GM21825 (cell line): Measurements from ENCODE around the gene HDLBP.
"Not testable (repeated sequence)": the region's sequence is repeated elsewhere in the genome, so short reads cannot be mapped to it uniquely, and the experiment has no call there.

Experiments
- ATAC-seq: cut with Tn5 transposase; IDR thresholded peaks from one replicate; pipeline ENCODE4 v1.9.1; 2021; ENCODE audit warnings: mild to moderate bottlenecking, moderate library complexity; ENCODE audit not compliant: unreplicated experiment

HDLBP gene

DNA sequence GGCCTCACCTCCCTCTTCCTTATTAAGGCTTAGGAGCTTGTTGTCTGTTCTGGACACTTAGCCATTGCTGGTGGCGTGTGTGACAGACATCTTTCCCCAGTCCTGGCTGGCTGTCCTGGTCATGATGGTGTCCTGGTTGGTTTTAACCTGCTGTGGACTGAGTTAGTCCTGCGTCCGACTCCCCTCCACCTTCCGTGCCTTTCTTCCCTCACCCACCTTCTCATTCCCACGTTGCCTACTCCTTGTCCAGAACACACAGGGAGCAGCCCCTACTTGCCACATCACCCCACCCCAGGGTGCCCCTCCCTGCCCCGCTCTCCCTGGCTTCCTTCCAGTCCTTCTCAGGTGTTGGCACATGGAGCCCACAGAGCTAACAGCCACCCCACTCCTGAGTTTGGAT, 117.5 kb downstream of the HDLBP start:
- ATAC-seq = no peak

DNA sequence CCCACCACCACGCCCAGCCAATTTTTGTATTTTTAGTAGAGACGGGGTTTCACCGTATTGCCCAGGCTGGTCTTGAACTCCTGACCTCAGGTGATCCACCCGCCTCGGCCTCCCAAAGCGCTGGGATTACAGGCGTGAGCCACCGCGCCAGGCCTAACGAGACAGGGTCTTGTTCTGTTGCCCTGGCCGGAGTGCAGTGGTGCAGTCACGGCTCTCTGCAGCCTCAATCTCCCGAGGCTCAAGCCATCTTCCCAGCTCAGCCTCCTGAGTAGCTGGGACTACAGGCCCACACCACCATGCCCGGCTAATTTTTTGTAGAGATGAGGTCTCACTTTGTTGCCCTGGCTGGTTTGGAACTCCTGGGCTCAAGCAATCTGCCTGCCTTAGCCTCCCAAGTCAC, 118.2 kb downstream of the HDLBP start:
- not testable (repeated sequence) for ATAC-seq

DNA sequence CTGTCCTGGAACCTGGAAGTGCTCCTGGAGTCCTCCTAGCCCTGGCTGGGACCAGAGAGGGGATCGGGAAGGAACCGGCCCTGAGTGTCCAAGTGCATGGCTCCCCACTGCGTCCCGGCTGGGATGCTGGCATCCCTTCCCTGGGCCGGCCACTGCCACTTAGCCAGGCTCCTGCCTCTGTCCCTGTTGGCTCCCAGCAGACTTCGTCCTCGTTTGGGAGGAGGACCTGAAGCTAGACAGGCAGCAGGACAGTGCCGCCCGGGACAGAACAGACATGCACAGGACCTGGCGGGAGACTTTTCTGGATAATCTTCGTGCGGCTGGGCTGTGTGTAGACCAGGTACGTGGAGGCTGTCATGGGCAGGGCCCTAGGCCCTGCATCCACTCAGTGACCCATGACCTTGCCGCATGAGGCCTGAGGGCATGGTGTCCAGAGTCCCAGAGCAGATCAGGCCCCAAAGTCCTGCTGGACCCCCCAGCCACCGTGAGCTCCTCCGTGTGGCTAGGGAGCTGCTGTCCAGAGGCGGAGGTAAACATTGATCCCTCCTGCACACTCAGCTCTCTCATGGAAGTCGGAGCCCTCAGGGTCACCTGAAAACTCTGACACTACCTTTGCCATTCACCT, 119.9 kb downstream of the HDLBP start:
- no peak for ATAC-seq

DNA sequence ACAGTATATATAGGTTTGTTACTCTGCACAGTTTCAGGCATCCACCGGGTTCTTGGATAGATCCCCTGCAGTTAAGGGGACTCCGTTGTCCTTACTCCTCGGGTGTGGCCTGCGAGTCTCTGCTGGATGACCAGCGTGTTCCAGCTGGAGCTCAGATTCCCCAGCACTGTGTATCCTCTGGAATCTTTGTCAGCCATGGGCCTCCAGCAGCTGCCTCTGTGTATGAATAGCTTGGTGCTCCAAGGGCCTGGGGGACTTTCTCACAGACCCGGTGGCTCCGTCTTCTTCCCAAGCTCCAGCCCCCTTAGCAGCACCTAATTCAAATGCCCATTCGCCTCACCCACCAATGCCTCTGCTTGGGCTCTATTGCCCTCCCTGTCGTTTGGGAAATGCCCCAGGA, 120.7 kb downstream of the HDLBP start:
- ATAC-seq = no peak

DNA sequence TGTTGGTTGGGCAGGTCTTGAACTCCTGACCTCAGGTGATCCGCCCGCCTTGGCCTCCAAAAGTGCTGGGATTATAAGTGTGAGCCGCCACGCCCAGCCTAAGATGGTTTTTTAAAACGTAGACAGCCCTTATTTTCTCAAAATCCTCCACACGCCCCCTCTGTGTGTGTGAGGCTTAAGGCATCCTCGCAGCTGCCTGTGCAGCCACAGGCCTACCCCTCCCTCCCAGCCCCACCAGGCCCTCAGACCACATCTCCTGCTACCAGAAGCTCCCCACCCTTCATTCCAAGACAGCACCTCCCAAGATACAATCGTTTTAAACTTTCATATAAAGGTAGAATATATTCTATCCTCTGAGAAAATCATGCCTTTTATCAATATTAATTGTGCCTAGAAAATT, 122.2 kb downstream of the HDLBP start:
- ATAC-seq = no peak

GRCh38 chr2:241191081-241191480, 124.4 kb downstream of the HDLBP start:
- ATAC-seq = no peak

DNA sequence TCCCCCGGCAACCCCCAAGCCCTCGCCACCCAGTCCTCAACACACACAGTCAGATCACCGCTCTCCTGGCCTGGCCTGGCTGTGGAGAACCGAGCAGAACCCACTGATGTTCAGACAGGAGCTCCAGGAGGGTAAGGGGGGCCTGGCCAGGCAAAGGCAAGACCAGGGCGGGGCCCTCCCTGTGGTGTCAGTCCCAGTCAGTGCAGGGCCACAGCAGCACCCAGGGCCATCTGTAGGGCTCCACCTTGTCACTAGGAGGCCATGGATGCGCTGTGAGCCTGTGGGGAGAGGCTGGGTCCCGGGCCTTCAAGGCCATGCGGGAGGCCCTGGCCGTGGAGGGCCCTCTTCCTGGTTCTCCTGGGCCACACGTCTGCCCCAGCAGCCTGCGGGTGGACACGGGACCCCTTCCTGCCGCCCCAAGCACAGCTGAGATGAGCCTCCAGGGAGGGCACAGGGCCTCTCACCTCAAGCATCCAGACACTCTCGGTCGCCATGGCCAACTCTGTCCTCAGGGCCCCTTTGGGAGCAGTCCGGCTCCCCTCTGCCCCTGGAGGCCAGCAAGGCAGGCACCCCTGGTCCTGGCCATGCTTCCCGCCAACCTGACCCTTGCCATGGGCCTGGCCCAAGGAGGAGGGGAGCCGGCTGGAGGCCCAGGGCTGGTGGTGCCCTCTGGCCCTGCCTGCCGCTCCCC, 125.0 kb downstream of the HDLBP start:
- ATAC-seq = no peak

DNA sequence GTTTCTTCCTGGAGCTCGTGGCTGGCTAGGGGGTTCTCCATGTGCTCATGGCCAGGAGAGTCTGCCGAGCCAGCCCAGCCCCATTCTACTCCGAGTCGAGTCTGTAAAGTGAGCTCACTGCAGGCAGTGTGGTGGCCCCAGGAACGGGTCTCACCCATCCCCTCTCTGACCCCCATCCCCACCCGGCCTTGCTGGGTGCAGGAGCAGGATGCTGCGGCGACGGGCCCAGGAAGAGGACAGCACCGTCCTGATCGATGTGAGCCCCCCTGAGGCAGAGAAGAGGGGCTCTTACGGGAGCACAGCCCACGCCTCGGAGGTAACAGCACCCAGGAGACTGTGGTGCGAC, 125.6 kb downstream of the HDLBP start:
- no peak for ATAC-seq

- ATAC-seq = no peak
Observed at GRCh38 chr2:241189093-241189855, 126.2 kb downstream of the HDLBP start.

- no peak for ATAC-seq
Observed at GRCh38 chr2:241188361-241189092, 126.9 kb downstream of the HDLBP start, which contains the start of gene ANO7. Gene ANO7, plus strand, starts transcription at chr2:241188677. Its CDS starts 1,387 bp downstream, at chr2:241190064.

DNA sequence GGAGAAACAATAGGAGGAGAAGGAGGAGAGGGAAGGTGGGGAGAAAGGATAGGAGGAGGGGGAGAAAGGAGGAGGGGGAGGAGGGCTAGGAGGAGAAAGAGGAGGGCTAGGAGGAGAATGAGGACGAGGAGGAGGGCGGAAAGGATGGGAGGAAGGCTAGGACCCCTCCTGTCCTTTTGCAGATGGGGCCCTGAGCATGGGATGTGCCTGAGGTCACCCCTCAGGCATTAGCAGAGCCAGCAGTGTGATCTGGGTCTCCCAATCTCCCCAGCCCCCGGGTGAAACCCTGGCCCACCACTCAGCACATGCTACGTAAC, 127.6 kb downstream of the HDLBP start:
- ATAC-seq = no peak

- no peak for ATAC-seq
Observed at GRCh38 chr2:241187101-241187917, 128.2 kb downstream of the HDLBP start.

DNA sequence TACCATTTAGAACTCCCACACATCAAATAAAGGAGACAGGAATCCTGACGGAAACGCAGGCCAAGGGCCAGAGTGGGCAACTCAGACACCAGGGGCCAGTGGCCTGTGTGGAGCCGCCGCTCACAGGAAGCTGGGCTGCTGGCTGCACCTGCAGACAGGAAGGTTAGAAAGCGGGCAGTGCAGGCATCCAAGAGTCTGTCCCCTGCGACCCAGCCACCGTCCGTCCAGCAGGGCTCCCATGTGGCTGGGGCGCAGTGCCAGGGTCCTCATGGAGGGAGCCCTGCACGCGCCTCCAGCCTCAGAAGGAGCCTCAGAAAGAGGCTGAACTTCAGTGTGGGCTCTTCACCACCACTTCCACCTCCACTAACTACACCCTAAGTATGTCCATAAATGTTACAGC, 129.5 kb downstream of the HDLBP start:
- ATAC-seq = no peak

- ATAC-seq = no peak
Observed at GRCh38 chr2:241184901-241185300, 130.6 kb downstream of the HDLBP start.

DNA sequence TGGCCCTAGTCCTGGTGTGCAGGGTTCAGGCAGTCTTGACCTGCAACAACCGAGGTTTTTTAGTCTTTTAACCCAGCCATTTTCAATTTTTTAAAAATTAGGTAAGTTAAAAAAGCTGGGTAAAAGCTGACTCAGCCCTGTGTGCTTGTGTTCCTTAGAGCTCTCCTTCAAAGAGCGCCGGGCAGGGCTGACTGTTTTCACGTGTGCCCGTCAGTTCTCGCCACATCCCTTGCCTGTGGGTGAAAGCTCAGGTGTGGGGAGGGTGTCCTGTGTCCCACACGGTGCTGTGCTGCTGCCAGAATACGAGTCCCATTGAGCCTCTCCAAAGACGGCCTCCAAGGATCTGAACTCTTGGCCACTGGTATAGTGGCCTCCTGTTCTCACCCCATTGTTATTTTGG, 132.3 kb downstream of the HDLBP start:
- no peak for ATAC-seq

- no peak for ATAC-seq
Observed at GRCh38 chr2:241182531-241183133, 132.8 kb downstream of the HDLBP start.

DNA sequence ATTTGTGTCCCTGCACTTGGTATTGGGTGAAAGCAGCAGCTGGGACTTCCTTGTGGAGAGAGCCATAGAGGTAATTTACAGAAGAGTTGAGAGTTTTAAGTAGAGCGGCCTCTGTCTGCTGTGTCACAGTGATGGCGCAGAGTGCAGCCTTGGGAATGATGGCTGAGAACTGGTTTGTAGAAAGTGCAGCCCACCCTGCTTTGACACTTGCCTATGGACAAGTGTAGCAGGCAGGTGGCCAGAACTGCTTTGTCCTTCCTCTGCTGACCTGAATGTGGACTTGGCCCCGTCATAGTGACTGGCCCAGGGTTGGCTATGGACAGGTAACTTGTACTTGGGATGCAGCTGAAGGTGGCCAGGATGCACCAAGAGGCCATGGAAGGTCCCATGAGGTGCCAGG, 133.3 kb downstream of the HDLBP start:
- ATAC-seq = no peak

DNA sequence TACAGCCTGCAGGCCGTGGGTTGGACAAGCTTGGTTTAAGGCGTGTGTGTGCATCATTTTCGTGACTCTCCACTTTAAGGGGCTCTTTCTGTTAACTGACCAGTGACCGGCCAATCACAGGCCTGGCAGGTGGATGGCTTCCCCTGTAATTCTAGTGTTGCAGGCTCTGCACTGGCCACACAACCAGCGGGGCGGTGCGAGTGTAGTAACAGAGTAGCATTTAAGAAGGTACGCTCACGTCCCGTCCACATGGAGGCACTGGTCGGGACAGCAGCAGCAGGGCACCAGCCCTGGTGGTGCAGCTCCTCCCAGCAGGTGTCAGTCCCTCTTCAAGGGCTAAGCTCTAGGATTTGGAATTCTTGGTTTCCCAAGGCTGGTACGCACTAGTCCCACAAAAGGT, 135.0 kb downstream of the HDLBP start:
- no peak for ATAC-seq

GRCh38 chr2:241179899-241180298, 135.6 kb downstream of the HDLBP start:
- ATAC-seq = no peak

DNA sequence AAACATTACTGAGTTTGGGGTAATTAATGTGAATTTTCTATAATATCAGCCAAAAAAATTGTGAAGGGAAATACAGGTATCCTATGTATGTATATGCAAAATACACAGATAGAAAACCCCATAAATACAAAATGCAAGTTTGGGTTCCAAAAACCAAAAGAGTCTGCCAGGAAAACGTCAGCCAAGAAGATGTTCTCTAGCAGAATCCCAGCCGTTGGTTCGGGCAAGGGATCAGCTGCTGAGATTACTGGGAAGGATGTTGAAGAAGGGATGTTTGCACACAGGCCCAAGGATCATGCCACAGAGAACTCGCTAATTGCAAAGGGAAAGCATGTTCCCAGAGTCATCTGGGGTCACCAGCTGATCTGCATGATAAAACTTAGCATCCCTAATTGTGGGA, 136.5 kb downstream of the HDLBP start:
- no peak for ATAC-seq
